D721Med (cell line): Measurements from ENCODE around the gene ENPP3.

Experiments used
- DNase-seq: peaks from one replicate; pipeline ENCODE4 v3.0.0; 2011; ENCODE audit warnings: low spot score; ENCODE audit not compliant: insufficient read length
- FAIRE-seq: peaks from 2 replicates; lab custom pipeline; 2011; peaks lifted over from hg19 to GRCh38; lab: Jason Lieb, UNC
- CTCF ChIP-seq: IDR thresholded peaks from 2 replicates; pipeline ENCODE4 v1.5.1; 2012; ENCODE audit warnings: mild to moderate bottlenecking, control low read depth; ENCODE audit not compliant: insufficient read depth; ENCODE audit errors: missing control alignments

ENPP3 gene

DNA sequence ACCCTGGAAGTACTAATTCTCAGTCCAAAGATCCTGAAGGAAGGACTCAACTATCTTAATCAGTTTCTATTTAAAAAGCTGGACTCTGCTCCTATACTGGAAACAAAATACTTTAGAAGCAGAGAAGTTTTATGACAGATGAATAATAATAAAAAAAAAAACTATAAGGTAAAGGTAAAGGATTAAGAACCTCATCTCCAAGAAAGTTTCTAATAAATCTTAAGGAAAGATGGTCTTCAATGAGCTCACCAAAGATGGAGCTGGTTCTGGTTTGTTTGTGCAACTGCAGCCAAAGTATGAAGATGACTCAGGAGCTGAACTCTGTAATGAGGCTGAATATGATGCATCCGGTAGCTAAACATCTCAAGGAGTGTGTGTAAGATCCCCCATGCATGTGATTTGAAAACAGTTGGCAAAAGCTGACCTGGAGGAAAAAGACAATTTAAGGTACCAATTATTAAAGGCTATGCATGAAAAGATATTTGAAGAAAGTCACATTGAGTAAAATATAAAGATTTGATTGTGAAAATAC lies 34.3 kb upstream of the ENPP3 start:
- TF ChIP-seq CTCF = no peak
- no peak for DNase-seq
- no peak for FAIRE-seq

GRCh38 chr6:131613296-131613925 lies 23.7 kb upstream of the ENPP3 start:
- TF ChIP-seq CTCF = no peak
- FAIRE-seq (peak; percentile 25), DNase-seq (no peak)

GRCh38 chr6:131615275-131615674 lies 21.8 kb upstream of the ENPP3 start:
- FAIRE-seq = no peak
- no peak for DNase-seq
- no peak for TF ChIP-seq CTCF

DNA sequence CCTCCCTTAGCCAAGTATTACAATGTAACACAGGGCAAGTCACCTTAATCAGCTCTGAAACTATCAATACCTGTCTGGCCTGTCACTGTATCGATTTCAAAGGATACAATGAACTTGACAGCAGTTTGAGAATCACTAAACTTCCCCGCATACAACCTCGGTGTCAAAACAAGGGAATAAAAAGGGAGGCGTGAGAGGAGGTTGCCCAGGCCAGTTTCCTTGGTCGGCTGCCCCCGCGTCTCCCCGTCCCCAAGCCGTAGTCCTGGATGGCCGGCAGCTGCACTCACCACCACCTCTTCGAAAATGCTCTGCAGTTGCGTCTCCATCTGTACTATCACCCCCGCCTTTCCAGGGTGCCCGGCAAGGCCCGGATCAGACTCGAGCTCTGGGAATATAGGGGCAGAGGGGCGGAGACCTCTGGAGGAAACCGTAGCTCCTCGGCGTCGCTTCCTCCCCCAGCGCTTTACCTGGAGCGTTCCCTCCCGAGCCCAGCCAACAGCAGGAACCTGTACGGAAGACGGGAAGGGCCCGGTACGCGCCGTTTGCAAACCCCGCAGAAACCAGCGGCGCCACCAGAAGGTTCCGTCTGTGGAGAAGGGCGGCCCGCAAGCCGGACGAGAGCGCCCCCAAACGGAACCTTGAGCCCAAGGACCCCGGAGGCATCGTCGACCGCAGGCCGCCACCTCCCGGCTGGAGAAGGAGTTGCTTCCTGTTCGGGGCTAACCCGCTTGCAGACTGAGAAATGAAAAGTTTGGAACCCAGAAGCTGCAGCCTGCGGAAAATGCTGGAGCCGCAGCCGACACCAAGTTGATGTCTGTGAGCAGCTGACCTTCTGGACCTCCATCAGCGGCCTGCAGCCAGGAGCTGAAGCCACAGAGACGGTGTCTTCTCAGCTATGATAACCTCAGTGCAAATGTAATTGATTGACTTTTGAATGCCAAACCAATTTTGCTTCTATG lies 9.1 kb upstream of the ENPP3 start, which contains the start of gene MED23:
MED23 (minus strand) TSS at position 519 of the 959 bp plus-strand sequence; CDS start at position 326, 193 bp downstream.
- FAIRE-seq = no peak
- DNase-seq = peak; percentile 60
- TF ChIP-seq CTCF = peak; percentile 99

- no peak for TF ChIP-seq CTCF
- no peak for FAIRE-seq
- no peak for DNase-seq
Observed at GRCh38 chr6:131628726-131629125, 8.4 kb upstream of the ENPP3 start.

DNA sequence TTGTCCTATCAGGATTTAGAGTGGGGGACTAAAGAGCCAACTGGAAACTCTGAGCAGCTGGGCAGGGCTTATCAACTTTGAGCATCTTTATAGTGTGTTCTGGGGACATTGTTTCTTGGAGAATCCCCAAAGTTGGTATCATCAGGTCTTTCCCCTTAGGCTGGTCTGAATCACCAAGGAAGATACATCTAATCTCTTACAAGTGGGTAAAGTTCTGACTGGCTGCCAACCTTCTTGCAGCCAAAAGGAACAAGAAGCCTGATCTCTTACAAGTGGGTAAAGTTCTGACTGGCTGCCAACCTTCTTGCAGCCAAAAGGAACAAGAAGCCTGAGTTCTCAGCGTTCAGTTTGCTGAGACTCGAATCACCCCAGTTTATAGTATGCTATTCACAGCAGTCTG lies 7.5 kb upstream of the ENPP3 start:
- no peak for TF ChIP-seq CTCF
- FAIRE-seq (no peak), DNase-seq (no peak)
